NOMO-1 treated with dmso at 0.1 percent for 144 hours (cell line): ENCODE results near the gene C3.
"Not testable (repeated sequence)": the region's sequence is repeated elsewhere in the genome, so short reads cannot be mapped to it uniquely, and the experiment has no call there.

Source experiments
- DNase-seq: peaks from one replicate; lab custom pipeline; 2025; ENCODE audit not compliant: unreplicated experiment; lab: John Stamatoyannopoulos, UW

C3 gene

GRCh38 chr19:6667114-6667627, 53.3 kb downstream of the C3 start:
- peak; percentile 71 for DNase-seq

DNA sequence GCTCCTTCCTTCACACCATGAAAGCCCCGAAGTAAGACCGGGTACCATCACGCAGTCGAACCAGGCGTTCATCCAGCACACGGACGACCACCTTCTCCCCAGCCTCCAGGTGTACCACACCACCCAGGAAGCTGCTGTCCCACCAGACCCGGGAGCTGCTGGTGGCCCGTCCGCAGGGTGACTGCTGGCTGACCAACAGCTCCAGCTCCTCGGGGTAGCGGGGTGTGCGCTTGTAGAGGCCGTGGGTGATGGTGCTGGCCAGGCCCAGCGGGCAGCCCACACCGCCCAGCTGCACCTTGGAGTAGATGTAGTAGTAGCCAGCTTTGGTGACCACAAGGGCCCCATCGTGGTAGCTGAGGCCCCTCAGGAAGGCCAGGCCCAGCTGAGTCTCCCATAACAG, 55.5 kb downstream of the C3 start:
- no peak for DNase-seq

GRCh38 chr19:6663236-6664201, 56.9 kb downstream of the C3 start:
- no peak for DNase-seq

DNA sequence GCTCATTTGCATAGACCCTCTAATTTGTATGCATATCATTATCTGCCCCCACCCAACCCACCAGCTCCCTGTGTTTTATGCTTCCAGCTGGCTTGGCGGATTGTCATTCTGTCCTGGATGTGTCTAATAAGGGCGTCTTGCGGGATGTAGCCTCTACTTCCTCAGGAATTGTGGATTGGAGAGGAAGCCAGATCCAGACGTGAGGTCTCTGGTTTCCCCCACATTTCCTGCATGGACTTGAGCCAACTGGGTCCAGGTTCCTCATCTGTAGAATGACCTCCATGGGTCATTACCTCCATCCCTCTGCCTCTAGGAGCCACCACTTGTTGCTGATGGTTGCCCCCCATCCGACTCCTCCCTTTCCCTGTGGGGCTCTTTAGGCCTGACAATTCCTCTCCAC, 57.7 kb downstream of the C3 start:
- DNase-seq, result no peak

DNA sequence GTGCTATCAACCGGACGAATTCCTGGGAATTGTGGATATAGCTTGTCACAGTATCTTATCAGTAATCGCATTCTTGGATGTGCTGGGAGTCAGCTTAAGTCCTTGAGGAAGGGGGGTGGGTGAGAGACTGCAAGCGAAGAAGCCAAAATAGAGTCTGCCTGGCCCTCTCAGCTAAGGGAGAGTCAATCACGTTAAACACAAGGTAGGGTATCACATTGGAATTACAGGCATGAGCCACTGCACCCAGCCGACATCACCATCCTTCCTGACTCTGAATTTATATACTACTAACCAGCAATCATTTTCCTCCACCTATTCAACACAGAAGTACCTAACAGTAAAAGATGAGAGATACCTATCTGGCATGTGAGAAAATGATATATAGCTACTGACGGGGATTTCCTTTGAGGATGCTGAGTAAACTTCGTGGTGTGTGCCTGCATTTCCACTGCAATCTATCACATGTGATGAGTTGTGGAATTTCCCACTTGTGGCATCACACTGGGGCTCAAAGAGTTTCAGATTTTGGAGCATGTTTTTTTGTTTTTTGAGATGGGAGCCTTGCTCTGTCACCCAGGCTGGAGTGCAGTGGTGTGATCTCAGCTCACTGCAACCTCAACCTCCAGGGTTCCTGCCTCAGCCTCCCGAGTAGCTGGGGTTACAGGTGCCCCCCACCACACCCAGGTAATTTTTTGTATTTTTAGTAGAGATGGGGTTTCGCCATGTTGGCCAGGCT, 58.8 kb downstream of the C3 start:
- DNase-seq, result not testable (repeated sequence)

DNA sequence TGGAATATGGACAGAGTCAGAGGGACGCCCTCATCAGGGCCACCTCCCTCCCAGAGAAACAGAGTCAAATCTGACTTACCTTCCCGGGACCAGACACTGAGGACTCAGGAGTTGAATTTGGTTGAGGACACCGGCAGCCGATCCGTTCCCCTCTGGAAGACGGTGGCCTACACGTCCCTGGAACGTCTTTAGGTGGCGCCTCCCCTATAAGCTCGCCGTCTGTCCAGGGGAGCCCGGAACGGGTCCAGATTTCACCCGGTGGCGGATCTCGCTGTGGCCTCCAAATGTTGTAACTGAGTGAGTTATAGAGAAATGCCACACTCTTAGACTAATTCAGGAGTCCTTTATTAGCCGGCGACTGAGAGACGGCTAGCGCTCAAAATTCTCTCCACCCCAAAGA, 59.5 kb downstream of the C3 start:
- no peak for DNase-seq

- DNase-seq, result not testable (repeated sequence)
Measured at GRCh38 chr19:6656390-6656789, 64.1 kb downstream of the C3 start.

GRCh38 chr19:6654347-6655310, 65.8 kb downstream of the C3 start:
- DNase-seq, result peak; percentile 18

DNA sequence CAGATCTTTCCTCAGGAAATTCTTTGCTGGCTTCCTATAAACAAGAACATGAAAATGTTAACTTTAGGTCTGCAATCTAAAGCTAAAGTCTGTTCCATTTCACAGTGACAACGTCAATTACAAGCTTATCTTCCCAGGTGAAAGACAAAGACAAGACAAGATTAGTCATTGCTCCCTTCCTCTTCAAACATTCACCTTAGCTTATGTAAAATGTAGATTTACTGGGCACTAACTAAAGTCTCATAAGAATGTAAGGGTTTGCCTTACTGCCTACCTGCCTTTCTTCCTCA, 67.7 kb downstream of the C3 start:
- DNase-seq, result no peak

DNA sequence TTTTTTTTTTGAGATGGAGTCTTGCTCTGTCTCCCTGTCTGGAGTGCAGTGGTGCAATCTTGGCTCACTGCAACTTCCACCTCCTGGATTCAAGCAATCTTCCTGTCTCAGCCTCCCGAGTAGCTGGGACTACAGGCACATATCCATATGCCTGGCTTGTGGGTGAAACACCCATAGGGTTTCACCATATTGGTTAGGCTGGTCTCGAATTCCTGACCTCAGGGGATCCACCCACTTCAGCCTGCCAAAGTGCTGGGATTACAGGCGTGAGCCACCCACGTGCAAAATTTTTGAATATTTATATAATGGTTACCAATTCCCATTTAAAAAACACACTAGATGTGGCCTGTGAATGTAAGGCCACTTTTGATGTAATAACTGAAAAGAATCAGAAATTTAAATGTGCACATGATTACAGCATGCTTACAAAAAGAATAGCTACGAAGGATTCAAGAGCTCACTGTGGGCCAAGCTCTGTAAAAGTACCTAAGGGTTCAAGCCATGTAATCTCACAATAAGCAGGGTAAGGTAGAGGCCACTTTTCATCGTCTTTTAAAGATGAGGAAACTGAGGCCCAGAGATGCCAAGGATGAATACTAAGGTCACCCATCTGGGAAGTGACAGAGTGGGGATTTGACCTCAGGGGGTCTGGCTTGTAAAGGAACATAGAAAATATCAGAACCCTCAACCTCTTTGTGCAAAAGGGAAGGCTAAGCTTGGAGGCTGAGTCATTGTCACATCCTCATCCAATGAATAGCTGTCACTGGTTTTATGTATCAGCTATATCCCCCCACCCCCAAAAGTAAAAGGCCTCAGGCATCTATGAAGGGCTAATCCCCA, 68.3 kb downstream of the C3 start:
- DNase-seq, result no peak

GRCh38 chr19:6649185-6649584, 71.3 kb downstream of the C3 start:
- DNase-seq, result no peak

DNA sequence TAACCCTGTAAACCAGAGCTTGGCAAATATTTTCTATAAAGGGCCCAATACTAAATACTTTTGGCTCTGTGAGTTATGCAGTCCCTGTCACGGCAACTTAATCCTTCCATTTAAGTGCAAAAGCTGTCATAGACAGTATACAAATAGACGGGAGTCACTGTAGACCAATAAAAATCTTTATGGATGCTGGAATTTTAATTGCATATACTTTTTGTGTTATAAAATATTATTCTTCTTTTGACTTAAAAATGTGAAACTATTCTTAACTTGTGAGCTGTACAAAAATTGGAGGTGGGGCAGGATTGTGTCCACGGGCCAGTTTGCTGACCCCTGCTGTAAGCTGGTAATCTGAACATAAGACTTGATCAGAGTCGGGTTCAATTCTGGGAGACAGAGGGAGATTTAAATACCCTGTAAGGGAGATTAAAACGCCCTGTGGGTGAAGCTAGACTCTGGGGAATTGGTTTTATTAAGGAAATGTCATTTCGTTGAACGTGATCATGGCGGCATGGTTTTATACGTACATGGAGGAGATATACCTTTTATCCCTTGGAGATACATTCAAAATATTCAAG, 72.2 kb downstream of the C3 start:
- no peak for DNase-seq

DNA sequence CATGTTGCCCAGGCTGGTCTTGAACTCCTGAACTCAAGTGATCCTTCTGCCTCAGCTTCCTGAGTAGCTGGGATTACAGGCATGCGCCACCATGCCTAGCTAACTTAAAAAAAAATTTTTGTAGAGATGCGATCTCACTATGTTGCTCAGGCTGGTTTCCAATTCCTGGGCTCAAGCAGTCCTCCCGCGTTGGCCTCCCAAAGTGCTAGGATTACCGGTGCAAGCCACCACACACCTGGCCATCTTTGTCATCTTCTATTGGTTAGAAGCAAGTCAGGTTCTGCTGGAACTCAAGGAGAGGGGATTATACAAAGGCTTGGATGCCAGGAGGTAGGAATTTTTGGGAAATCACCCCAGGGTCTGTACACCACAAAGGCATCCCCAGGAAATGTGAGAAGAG, 75.7 kb downstream of the C3 start:
- no peak for DNase-seq

DNA sequence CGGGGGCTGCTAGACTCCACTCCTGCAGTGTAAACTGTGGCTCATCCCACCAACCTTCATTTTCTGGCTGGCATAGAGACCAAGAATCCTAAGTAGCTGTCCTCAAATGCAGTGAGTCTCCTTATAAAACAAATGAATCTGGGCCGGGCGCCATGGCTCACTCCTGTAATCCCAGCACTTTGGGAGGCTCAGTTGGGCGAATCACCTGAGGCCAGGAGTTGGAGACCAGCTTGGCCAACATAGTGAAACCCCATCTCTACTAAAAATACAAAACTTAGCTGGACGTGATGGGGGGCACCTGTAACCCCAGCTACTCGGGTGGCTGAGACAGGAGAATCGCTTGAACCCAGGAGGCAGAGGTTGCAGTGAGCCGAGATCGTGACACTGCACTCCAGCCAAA, 80.1 kb downstream of the C3 start:
- DNase-seq, result not testable (repeated sequence)

- no peak for DNase-seq
Measured at GRCh38 chr19:6639439-6639838, 81.0 kb downstream of the C3 start.

GRCh38 chr19:6633456-6633813, 87.0 kb downstream of the C3 start:
- DNase-seq, result not testable (repeated sequence)

GRCh38 chr19:6632747-6633455, 87.5 kb downstream of the C3 start:
- peak; percentile 14 for DNase-seq

- peak; percentile 63 for DNase-seq
Measured at GRCh38 chr19:6632002-6632621, 88.3 kb downstream of the C3 start.
